BLaER1 (cell line): ENCODE data around the gene TAS2R14.

Experiments
- H3K27ac ChIP-seq: shearing (Covaris generic); formaldehyde crosslinking; 2 replicates; pipeline ENCODE4 v1.8.1; 2022
- H3K27me3 ChIP-seq: shearing (Covaris generic); formaldehyde crosslinking; 2 replicates; pipeline ENCODE4 v1.8.1; 2022
- H3K36me3 ChIP-seq: shearing (Covaris generic); formaldehyde crosslinking; 2 replicates; pipeline ENCODE4 v1.8.1; 2022
- H3K4me1 ChIP-seq: shearing (Covaris generic); formaldehyde crosslinking; 2 replicates; pipeline ENCODE4 v1.8.1; 2022
- H3K4me2 ChIP-seq: shearing (Covaris generic); formaldehyde crosslinking; 2 replicates; pipeline ENCODE4 v1.8.1; 2022
- H3K4me3 ChIP-seq: shearing (Covaris generic); formaldehyde crosslinking; 2 replicates; pipeline ENCODE4 v1.8.1; 2022
- H3K9ac ChIP-seq: shearing (Covaris generic); formaldehyde crosslinking; 2 replicates; pipeline ENCODE4 v1.8.1; 2022
- H3K9me3 ChIP-seq: shearing (Covaris generic); formaldehyde crosslinking; 2 replicates; pipeline ENCODE4 v1.8.1; 2022
- H4K20me1 ChIP-seq: shearing (Covaris generic); formaldehyde crosslinking; 2 replicates; pipeline ENCODE4 v1.8.1; 2022
- Cebpa-rat ChIP-seq: shearing (Covaris generic); IDR thresholded peaks from 2 replicates; pipeline ENCODE4 v1.8.1; 2022

Gene TAS2R14

GRCh38 chr12:10939163-10939562 is at the start of gene TAS2R14:
Gene TAS2R14 (minus strand): TSS chr12:10939263. CDS start chr12:10939207, 56 bp downstream.
- no peak for TF ChIP-seq Cebpa-rat
- Histone ChIP-seq H3K9me3 (no peaks in the 10 kb centered on the region), H3K36me3 (no peaks in the 10 kb centered on the region), H3K27me3 (no peaks in the 10 kb centered on the region), H3K4me1 (no peaks in the 10 kb centered on the region), H3K27ac (no peak within 1 kb of the TSS), H3K4me3 (no peak within 1 kb of the TSS), H3K9ac (no peak within 1 kb of the TSS), H3K4me2 (no peak within 1 kb of the TSS), H4K20me1 (no peaks in the 10 kb centered on the region)

GRCh38 chr12:10986812-10987211 is 47.7 kb upstream of the TAS2R14 start, which contains the start of gene TAS2R50:
Gene TAS2R50 (minus strand): TSS chr12:10986912. CDS start chr12:10986860, 52 bp downstream.
- Histone ChIP-seq H3K9me3 (peaks cover 10% of the 10 kb centered on the region), H3K36me3 (peaks cover 8% of the 10 kb centered on the region; the same call in 1 of the 2 replicates), H3K4me2 (no peak within 1 kb of the TSS), H3K4me3 (no peak within 1 kb of the TSS), H3K27ac (no peak within 1 kb of the TSS), H3K4me1 (peaks cover 15% of the 10 kb centered on the region), H4K20me1 (peaks cover 10% of the 10 kb centered on the region; the same call in 1 of the 2 replicates), H3K27me3 (no peaks in the 10 kb centered on the region), H3K9ac (no peak within 1 kb of the TSS)
- TF ChIP-seq Cebpa-rat = no peak

GRCh38 chr12:10982244-10982643 is 43.2 kb upstream of the TAS2R14 start:
- Histone ChIP-seq H3K36me3 (no peaks in the 10 kb centered on the region), H3K9me3 (no peaks in the 10 kb centered on the region), H3K27ac (no peak overlapping the region), H3K9ac (no peak overlapping the region), H4K20me1 (peaks cover 22% of the 10 kb centered on the region; the same call in 1 of the 2 replicates), H3K4me1 (peaks cover 18% of the 10 kb centered on the region), H3K4me3 (no peak overlapping the region), H3K27me3 (no peaks in the 10 kb centered on the region), H3K4me2 (peak overlapping the region; percentile 47)
- no peak for TF ChIP-seq Cebpa-rat

- no peak overlapping the region for H3K9ac ChIP-seq
- H4K20me1 ChIP-seq = 0 out of 2 replicates have a peak, but pooled peaks cover 13% of the 10 kb centered on the region
- no peak for TF ChIP-seq Cebpa-rat
- H3K36me3 ChIP-seq = no peaks in the 10 kb centered on the region
- H3K4me3 ChIP-seq = no peak overlapping the region
- no peaks in the 10 kb centered on the region for H3K9me3 ChIP-seq
- H3K27me3 ChIP-seq = no peaks in the 10 kb centered on the region
- H3K4me2 ChIP-seq = no peak overlapping the region
- H3K27ac ChIP-seq = no peak overlapping the region
- H3K4me1 ChIP-seq = no peaks in the 10 kb centered on the region
Observed at GRCh38 chr12:10974965-10975364, 35.9 kb upstream of the TAS2R14 start.

GRCh38 chr12:10968765-10969456 is 29.8 kb upstream of the TAS2R14 start:
- H3K4me1 ChIP-seq = no peaks in the 10 kb centered on the region
- H3K27ac ChIP-seq = no peak overlapping the region
- no peak for TF ChIP-seq Cebpa-rat
- no peaks in the 10 kb centered on the region for H3K27me3 ChIP-seq
- H4K20me1 ChIP-seq = no peaks in the 10 kb centered on the region
- H3K9ac ChIP-seq = no peak overlapping the region
- H3K4me3 ChIP-seq = no peak overlapping the region
- no peaks in the 10 kb centered on the region for H3K9me3 ChIP-seq
- no peak overlapping the region for H3K4me2 ChIP-seq
- H3K36me3 ChIP-seq = no peaks in the 10 kb centered on the region

- Histone ChIP-seq H3K9me3 (no peaks in the 10 kb centered on the region), H3K4me3 (no peak overlapping the region), H3K9ac (no peak overlapping the region), H3K27me3 (no peaks in the 10 kb centered on the region), H4K20me1 (no peaks in the 10 kb centered on the region), H3K36me3 (no peaks in the 10 kb centered on the region), H3K27ac (no peak overlapping the region), H3K4me1 (no peaks in the 10 kb centered on the region), H3K4me2 (no peak overlapping the region)
- TF ChIP-seq Cebpa-rat = no peak
Observed at GRCh38 chr12:10967409-10967808, 28.3 kb upstream of the TAS2R14 start.

GRCh38 chr12:10966314-10966713 is 27.3 kb upstream of the TAS2R14 start:
- TF ChIP-seq Cebpa-rat = no peak
- H3K27ac ChIP-seq = no peak overlapping the region
- no peak overlapping the region for H3K4me2 ChIP-seq
- no peak overlapping the region for H3K4me3 ChIP-seq
- H3K36me3 ChIP-seq = peaks cover 4% of the 10 kb centered on the region; the same call in 1 of the 2 replicates
- no peak overlapping the region for H3K9ac ChIP-seq
- H3K9me3 ChIP-seq = no peaks in the 10 kb centered on the region
- no peaks in the 10 kb centered on the region for H3K4me1 ChIP-seq
- no peaks in the 10 kb centered on the region for H4K20me1 ChIP-seq
- H3K27me3 ChIP-seq = no peaks in the 10 kb centered on the region

- TF ChIP-seq Cebpa-rat = no peak
- H3K9me3 ChIP-seq = no peaks in the 10 kb centered on the region
- H3K4me3 ChIP-seq = no peak overlapping the region
- H3K4me1 ChIP-seq = no peaks in the 10 kb centered on the region
- no peak overlapping the region for H3K9ac ChIP-seq
- H4K20me1 ChIP-seq = no peaks in the 10 kb centered on the region
- H3K27ac ChIP-seq = no peak overlapping the region
- H3K27me3 ChIP-seq = no peaks in the 10 kb centered on the region
- no peak overlapping the region for H3K4me2 ChIP-seq
- peaks cover 8% of the 10 kb centered on the region; the same call in 1 of the 2 replicates for H3K36me3 ChIP-seq
Observed at GRCh38 chr12:10965476-10965875, 26.4 kb upstream of the TAS2R14 start.

GRCh38 chr12:10960211-10960610 is 21.1 kb upstream of the TAS2R14 start:
- no peak overlapping the region for H3K9ac ChIP-seq
- H3K4me2 ChIP-seq = no peak overlapping the region
- no peak overlapping the region for H3K27ac ChIP-seq
- H4K20me1 ChIP-seq = no peaks in the 10 kb centered on the region
- peaks cover 14% of the 10 kb centered on the region for H3K9me3 ChIP-seq
- no peaks in the 10 kb centered on the region for H3K27me3 ChIP-seq
- TF ChIP-seq Cebpa-rat = no peak
- peaks cover 8% of the 10 kb centered on the region; the same call in 1 of the 2 replicates for H3K36me3 ChIP-seq
- no peak overlapping the region for H3K4me3 ChIP-seq
- no peaks in the 10 kb centered on the region for H3K4me1 ChIP-seq

- Histone ChIP-seq H3K4me2 (no peak overlapping the region), H4K20me1 (no peaks in the 10 kb centered on the region), H3K36me3 (peaks cover 8% of the 10 kb centered on the region; the same call in 1 of the 2 replicates), H3K27ac (no peak overlapping the region), H3K4me3 (no peak overlapping the region), H3K4me1 (no peaks in the 10 kb centered on the region), H3K9me3 (peaks cover 18% of the 10 kb centered on the region), H3K27me3 (no peaks in the 10 kb centered on the region), H3K9ac (no peak overlapping the region)
- no peak for TF ChIP-seq Cebpa-rat
Observed at GRCh38 chr12:10959804-10960203, 20.7 kb upstream of the TAS2R14 start.
